ENCODE results near the gene LBP. TPM values are rescaled to one million over a fixed set of nuclear protein-coding genes. Genes with fewer than 3 reads are reported as not detected.

The LBP gene
- total RNA-seq, 1 donor from 2014 or later = not detected

DNA sequence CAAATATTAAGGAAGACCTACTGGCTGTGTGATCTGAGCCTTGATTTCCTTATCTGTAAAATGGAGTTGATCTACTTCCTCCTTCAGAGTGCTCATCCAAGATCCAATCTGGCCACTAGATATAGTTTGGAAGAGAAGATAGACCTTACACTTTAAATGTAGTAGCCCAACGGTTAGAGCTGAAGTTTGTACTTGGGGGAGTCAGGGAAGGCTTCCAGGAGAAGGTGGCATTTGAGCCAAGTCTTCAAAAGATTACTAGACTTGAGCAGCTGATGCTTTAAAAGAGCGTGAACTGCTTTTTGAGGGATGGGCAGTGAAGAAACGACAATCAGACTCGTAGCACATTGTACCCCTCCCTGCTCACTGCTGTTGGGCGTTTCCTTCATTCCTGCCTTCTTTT lies 3.6 kb downstream of the LBP start:
- H3K36me3 Mint-ChIP-seq (ENCODE audit: low read depth) = no peaks in the 10 kb centered on the region
- no peak for TF ChIP-seq CTCF (conservative IDR thresholded peaks at IDR 0.05)
- H3K4me1 Mint-ChIP-seq = peaks cover 5% of the 10 kb centered on the region
- no peaks in the 10 kb centered on the region for H3K27me3 Mint-ChIP-seq (ENCODE audit: low read depth)
- no peak for DNase-seq (ENCODE audit: low read depth, low spot score)
- no peak overlapping the region for H3K27ac Mint-ChIP-seq (ENCODE audit: unreplicated experiment)
- H3K9me3 Mint-ChIP-seq = no peaks in the 10 kb centered on the region
- H3K4me3 Mint-ChIP-seq = no peak overlapping the region

- no peak overlapping the region for H3K27ac Mint-ChIP-seq (ENCODE audit: unreplicated experiment)
- H3K4me3 Mint-ChIP-seq = no peak overlapping the region
- DNase-seq (ENCODE audit: low read depth, low spot score) = no peak
- H3K36me3 Mint-ChIP-seq (ENCODE audit: low read depth) = no peaks in the 10 kb centered on the region
- H3K9me3 Mint-ChIP-seq = no peaks in the 10 kb centered on the region
- peaks cover 5% of the 10 kb centered on the region for H3K4me1 Mint-ChIP-seq
- no peak for TF ChIP-seq CTCF (conservative IDR thresholded peaks at IDR 0.05)
- no peaks in the 10 kb centered on the region for H3K27me3 Mint-ChIP-seq (ENCODE audit: low read depth)
Observed at GRCh38 chr20:38350879-38351775, 4.8 kb downstream of the LBP start.

GRCh38 chr20:38353316-38353715 lies 7.0 kb downstream of the LBP start:
- TF ChIP-seq CTCF (conservative IDR thresholded peaks at IDR 0.05) = no peak
- Mint-ChIP-seq H3K9me3 (no peaks in the 10 kb centered on the region), H3K4me1 (peaks cover 5% of the 10 kb centered on the region), H3K27ac (ENCODE audit: unreplicated experiment) (no peak overlapping the region), H3K27me3 (ENCODE audit: low read depth) (no peaks in the 10 kb centered on the region), H3K4me3 (no peak overlapping the region), H3K36me3 (ENCODE audit: low read depth) (no peaks in the 10 kb centered on the region)
- DNase-seq (ENCODE audit: low read depth, low spot score) = no peak

DNA sequence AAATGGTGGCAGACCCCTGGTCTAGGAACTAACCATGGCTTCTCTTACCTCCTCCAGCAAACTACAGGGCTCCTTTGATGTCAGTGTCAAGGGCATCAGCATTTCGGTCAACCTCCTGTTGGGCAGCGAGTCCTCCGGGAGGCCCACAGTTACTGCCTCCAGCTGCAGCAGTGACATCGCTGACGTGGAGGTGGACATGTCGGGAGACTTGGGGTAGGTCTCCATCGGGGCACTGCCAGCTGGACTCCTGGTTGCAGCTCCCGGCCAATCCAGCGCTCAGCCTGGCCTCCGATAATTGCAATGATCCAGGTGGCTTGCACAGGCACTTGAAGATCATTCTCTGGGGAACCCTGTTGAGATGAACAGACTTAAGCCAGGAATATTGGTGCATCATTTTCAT lies 7.9 kb downstream of the LBP start:
- no peaks in the 10 kb centered on the region for H3K27me3 Mint-ChIP-seq (ENCODE audit: low read depth)
- H3K4me1 Mint-ChIP-seq = peaks cover 11% of the 10 kb centered on the region
- H3K9me3 Mint-ChIP-seq = no peaks in the 10 kb centered on the region
- H3K27ac Mint-ChIP-seq (ENCODE audit: unreplicated experiment) = no peak overlapping the region
- no peak for TF ChIP-seq CTCF (conservative IDR thresholded peaks at IDR 0.05)
- DNase-seq (ENCODE audit: low read depth, low spot score) = no peak
- no peak overlapping the region for H3K4me3 Mint-ChIP-seq
- no peaks in the 10 kb centered on the region for H3K36me3 Mint-ChIP-seq (ENCODE audit: low read depth)

GRCh38 chr20:38355161-38356012 lies 9.1 kb downstream of the LBP start:
- no peak overlapping the region for H3K4me3 Mint-ChIP-seq
- no peak overlapping the region for H3K27ac Mint-ChIP-seq (ENCODE audit: unreplicated experiment)
- peaks cover 11% of the 10 kb centered on the region for H3K4me1 Mint-ChIP-seq
- H3K9me3 Mint-ChIP-seq = no peaks in the 10 kb centered on the region
- no peaks in the 10 kb centered on the region for H3K27me3 Mint-ChIP-seq (ENCODE audit: low read depth)
- no peaks in the 10 kb centered on the region for H3K36me3 Mint-ChIP-seq (ENCODE audit: low read depth)
- no peak for TF ChIP-seq CTCF (conservative IDR thresholded peaks at IDR 0.05)
- DNase-seq (ENCODE audit: low read depth, low spot score) = no peak
